Measurements from ENCODE around the gene PIK3AP1.

DNA sequence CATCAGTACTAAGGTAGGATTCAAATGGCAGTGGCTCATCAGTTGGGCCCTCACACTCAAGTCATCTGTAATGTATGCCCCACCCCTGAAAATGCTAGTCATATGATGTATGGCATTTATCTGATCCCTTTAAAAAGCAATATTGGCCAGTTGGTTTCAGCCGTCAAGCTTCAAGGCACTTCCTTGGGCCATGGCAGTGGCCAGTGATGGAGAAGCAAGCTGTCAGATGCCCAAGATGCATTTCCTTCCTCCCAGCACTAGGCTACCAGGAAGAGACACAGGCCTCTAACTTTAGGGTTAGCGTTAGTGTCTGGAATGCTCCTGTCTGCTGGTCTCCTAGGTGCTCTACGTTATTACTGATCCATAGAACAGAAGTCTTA is 64.1 kb downstream of the PIK3AP1 start:
- TF ChIP-seq POLR2A (IDR thresholded peaks at IDR 0.05), result no peak
- TF ChIP-seq, protein P1, sequence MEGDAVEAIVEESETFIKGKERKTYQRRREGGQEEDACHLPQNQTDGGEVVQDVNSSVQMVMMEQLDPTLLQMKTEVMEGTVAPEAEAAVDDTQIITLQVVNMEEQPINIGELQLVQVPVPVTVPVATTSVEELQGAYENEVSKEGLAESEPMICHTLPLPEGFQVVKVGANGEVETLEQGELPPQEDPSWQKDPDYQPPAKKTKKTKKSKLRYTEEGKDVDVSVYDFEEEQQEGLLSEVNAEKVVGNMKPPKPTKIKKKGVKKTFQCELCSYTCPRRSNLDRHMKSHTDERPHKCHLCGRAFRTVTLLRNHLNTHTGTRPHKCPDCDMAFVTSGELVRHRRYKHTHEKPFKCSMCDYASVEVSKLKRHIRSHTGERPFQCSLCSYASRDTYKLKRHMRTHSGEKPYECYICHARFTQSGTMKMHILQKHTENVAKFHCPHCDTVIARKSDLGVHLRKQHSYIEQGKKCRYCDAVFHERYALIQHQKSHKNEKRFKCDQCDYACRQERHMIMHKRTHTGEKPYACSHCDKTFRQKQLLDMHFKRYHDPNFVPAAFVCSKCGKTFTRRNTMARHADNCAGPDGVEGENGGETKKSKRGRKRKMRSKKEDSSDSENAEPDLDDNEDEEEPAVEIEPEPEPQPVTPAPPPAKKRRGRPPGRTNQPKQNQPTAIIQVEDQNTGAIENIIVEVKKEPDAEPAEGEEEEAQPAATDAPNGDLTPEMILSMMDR (IDR thresholded peaks at IDR 0.05), result no peak

All from uterus (tissue), 2 donors.